H54 (cell line): ENCODE data around the gene NOSTRIN.
A peak's percentile ranks its signal among the peaks of the same experiment; 100 is the strongest.

Experiments
- DNase-seq: peaks from one replicate; pipeline ENCODE4 v3.0.0; 2011; ENCODE audit warnings: low spot score, mixed read lengths; ENCODE audit not compliant: insufficient read length
- FAIRE-seq: peaks from 3 replicates; lab custom pipeline; 2011; peaks lifted over from hg19 to GRCh38; lab: Jason Lieb, UNC
- POLR2A ChIP-seq: IDR thresholded peaks from 2 replicates; pipeline ENCODE4 v1.6.1; 2011; ENCODE audit warnings: low read depth, mild to moderate bottlenecking, low read length

Gene NOSTRIN

DNA sequence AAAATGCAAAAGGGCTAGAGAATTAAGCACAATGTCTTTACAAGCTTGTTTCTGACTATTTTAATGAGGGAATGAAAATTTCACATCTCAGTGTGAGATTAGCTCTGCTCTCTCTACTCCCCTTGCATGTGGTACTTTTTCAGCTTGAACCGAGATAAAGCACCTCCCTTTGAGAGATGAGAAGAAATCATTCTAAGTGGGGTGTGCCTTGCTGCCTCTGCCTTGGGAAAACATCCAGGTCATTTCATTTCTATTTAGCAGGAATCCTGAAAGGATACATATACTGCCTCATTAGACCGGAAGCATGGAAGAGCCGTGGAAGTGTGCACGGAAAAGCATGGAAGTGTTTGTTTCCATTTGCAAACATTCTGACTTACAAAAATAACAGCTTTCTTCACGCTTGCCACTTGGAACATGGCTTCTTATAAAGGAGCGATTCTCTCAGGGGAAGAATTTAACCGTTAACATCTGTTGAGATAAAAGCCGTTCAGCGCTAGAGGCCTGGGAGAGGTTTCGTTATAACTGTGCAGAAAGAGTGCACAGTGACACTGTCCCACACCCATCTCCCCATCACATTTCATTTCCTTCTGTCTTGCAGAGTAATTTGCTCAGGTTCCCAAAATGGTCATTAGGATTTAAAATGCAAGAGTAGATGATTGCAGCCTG is 16.7 kb downstream of the NOSTRIN start:
- no peak for DNase-seq
- no peak for TF ChIP-seq POLR2A
- no peak for FAIRE-seq

DNA sequence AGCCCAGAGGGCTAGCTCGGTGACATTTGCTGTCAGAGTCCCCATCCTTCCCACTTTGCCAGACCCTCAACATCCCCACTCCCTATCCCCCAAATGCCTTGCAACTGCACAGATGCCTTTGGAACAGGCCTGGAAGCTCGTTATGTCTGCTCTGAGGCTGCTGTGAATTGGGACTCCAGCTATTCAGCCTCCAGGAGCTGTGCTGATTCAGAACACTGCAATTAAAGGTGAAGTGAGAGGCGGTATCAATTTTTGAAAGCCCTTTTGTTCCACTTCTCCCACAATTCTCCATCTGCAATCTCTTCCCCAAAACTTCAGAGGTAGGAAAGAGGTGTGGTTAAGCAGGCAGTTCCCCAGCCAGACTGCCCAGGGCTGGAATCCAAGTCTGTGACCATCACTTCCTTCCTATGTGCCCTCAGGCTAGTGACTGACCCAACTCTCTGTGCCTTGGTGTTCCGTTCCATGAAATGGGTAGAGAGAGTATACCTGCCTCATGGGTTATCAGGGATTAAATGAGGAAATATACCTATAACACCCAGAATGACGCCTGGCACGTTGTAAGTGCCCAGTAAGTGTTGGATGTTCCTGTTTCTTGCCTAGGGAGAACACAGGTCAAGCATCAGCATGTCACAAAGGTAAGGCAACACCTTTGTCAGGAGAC is 17.5 kb downstream of the NOSTRIN start:
- FAIRE-seq (no peak), DNase-seq (no peak)
- TF ChIP-seq POLR2A = no peak

DNA sequence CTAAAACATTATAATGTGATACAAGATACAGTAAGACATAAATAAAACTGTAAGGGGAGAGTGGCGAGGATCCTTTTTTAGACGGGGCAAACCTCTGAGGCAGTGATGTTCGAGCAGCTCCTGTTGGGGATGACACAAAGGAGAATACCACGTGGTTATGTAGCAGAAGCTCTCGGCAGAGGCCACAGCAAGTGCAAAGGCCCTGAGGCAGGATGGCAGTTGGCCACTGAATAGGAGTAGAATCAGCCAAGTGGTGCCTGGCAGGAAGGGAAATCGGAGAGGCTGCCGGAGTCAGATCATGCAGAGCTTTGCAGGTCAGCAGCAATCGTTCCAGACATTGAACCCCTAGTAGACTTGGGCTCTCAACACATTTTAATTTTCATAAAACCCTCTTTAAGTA is 19.1 kb downstream of the NOSTRIN start:
- DNase-seq (no peak), FAIRE-seq (no peak)
- no peak for TF ChIP-seq POLR2A

DNA sequence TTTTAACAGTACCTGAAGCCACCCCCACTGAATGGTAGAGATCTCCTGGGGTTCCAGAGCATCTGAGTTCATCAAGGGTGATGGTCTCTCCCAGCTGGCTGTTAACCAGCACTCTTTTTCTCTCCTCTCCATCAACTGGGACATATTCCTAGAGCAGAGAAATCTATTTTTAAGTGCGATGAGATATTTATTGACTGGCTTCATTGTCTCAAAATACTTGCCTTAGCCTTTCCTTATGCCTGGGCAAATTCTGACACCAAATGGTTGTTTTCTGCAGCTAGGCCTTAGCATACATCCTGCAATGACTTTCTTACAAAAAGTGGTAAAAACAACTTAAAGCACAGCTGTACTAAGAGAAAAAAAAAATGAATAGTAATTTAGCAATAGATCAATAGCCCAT is 19.6 kb downstream of the NOSTRIN start:
- TF ChIP-seq POLR2A = no peak
- FAIRE-seq (no peak), DNase-seq (no peak)

DNA sequence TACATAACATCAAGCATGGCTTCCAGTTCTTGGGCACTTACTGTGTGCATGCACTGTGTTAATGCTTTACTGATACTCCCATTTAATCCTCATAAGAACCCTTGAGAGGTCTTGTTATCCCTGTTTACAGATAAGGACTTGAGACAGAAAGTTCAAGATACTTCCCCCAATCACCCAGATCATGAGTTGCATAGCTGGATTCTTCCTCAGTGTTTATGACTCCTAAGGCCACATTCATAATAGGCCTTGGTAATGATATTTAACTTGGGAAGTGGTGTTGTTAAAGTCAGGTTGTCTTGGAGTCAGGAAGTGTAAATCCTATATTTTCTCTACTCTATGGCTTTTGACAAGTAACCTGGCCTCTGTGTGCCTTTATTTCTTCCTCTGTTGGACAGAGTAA is 22.7 kb downstream of the NOSTRIN start:
- no peak for TF ChIP-seq POLR2A
- FAIRE-seq (no peak), DNase-seq (no peak)

DNA sequence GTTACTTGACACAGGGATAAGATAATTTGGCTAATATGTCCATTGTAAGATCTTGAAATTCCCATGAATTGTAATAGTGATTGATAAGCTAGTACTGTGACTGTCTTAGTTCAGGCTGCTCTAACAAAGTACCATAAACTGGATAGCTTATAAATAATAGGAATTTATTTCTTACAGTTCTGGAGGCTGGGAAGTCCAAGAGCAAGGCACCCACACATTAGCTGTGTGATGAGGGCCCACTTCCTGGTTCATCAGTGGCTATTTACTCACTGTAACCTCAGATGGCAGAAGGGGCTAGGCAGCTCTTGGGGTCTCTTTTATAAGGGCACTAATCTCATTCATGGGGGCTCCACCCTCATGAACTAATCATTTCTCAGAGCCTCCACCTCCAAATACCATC is 28.5 kb downstream of the NOSTRIN start:
- no peak for TF ChIP-seq POLR2A
- FAIRE-seq (no peak), DNase-seq (no peak)

DNA sequence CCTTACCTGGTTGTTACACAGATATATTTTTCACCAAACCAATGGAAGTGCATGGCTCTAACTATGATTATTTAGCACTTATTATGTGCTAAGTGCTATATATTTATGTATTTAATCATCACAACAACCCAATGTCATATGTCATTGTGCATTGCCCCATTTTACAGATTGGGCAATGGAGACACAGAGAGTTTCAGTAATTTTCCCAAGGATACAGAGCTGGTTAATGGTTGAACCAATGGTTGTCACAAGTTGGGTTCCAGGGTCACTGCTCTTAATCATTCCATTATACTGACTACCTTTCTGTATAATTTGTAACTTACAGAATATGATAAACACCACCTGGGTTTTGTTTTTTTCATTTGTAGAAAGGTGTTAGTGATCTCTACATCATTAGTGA is 29.2 kb downstream of the NOSTRIN start:
- DNase-seq = no peak
- FAIRE-seq = no peak
- TF ChIP-seq POLR2A = no peak

DNA sequence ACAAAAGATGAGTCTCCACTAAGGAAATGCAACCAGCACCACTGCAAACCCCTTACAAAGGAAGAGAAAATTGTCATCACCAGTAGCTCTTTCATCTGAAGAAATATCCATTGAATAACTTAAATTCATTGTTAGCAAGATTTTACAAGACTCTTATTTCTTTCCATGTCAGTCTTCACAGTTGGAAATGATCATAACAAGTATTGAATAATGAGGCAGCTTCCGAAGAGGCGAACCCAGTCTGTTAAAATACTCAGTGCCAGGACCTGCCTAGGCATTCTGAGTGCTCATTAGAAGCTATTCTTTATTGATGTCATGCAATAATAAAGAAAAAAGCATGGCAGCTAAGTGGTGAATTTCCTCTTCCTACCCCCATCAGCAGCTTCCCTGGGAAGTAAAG is 33.5 kb downstream of the NOSTRIN start:
- FAIRE-seq = no peak
- TF ChIP-seq POLR2A = no peak
- DNase-seq = no peak

DNA sequence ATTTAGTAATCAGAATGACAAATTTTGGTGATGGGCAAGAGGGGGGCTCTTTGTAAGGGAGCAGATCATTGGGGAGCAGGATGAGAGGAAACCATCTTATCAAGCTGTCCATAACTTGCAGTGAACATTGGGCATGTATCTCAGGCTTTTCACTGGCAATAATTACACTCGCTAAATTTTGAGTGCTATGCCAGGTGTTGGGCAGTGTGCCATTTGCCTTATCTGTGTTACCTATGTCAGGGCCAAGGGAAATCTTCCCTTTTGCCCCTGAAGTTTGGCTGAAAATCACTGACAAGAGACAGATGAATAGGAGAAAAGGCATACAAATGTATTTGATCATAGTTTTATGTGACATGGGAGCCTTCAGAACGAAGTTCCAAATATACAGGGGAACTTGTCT is 39.0 kb downstream of the NOSTRIN start:
- FAIRE-seq (no peak), DNase-seq (no peak)
- no peak for TF ChIP-seq POLR2A

DNA sequence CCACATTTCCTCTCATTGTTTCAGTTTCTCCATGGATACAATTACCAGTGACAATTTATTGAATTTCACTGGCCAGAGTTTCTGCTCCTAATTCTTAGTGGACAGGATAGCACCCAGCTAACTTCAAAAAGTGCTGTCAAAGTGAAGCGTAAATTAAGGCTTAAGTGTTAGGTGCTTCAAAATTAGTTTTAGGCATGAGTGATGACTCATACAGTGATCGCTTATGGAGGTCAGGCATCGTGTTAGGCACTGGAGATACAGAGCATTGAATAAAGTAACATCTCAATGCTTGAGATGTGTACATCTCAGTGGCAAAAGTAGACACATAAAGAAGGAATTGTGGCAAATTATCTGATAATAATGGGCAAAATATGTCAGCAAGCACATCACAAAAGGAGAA is 40.8 kb downstream of the NOSTRIN start:
- no peak for FAIRE-seq
- no peak for TF ChIP-seq POLR2A

DNA sequence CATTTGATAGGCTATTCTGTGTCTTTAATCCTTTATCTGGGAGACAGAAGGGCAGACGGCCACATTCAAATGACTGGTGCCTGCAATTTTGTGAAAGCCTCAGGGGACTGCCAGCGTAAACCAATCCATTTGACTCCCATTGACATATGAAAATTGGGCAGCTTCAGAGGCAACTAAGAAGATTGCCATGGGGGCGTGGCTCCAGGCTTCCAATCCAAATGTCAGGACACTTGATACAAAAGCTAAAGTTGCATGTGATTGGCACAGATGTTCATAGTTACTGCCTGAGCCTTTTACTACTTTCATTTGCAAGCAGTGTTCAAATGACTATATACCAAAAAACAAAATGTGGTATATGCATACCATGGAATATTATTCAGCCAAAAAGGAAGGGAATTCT is 45.8 kb downstream of the NOSTRIN start:
- no peak for FAIRE-seq
- TF ChIP-seq POLR2A = no peak
- no peak for DNase-seq

More for the DNA sequence above, 40.8 kb downstream of the NOSTRIN start:
- no peak for DNase-seq

DNA sequence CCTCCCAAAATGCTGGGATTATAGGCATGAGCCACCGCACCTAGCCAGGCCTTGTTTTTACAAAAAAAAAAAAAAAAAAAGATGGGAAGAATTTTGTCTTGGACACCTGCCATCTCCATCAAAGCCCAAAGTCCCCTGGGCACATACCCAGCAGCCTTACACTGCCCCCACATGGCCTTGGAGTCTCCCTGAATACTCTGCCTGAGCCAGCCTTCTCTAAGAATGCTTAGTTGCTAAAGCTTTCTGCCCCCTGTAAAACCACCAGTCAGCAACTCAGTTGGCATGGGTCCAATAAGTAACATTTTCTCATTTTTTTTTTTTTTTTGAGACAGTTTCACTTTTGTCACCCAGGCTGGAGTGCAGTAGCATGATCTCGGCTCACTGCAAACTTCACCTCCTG is 47.2 kb downstream of the NOSTRIN start:
- no peak for TF ChIP-seq POLR2A
- FAIRE-seq = no peak
- DNase-seq = peak; percentile 6

DNA sequence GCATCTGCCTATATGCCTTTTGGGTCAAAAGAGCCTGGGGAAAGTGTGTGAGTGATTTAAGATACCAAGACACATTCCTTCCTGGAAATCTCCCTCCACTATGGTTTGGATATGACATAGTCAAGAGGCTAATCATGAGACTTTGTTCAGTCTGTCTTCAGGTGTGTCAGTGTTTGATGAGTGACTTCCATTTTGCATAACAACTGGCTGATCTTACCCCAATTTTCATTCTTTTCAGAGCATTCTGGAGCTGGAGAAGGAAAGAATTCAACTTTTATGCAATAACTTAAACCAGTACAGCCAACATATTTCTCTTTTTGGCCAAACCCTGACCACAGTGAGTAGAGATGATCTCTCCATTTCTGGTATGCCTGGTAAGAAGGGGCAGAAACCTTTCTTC is 48.4 kb downstream of the NOSTRIN start:
- TF ChIP-seq POLR2A = no peak
- FAIRE-seq (no peak), DNase-seq (no peak)

DNA sequence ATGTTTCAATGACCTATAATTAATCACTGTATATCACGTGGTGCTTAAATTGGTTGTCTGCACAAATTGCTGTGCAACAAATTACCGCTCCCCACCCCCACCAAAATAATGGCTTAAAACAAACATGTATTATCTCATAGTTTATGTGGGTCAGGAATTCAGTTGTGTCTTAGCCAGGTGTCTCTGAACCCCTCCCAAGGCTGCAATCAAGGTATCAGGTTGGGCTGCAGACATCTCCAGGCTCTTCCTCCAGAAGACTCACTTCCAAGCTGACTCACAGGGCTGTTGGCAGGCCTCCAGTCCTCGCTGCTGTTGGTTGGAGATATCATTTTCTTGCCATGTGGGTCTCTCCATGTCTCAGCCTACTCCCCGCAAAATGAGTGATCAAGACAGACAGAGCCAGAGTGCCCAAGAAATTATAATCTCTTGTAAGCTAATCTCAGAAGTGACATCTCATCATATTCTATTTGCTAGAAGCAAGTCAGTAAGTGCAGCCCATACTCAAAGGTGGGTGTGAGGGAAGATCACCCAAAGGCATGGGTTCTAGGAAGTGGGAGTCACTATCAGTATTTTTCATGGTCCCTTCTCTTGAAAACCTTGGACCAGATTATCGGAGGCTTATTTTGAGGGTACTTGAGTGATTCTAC is 49.4 kb downstream of the NOSTRIN start:
- peak; percentile 99 for FAIRE-seq
- DNase-seq = peak; percentile 30

DNA sequence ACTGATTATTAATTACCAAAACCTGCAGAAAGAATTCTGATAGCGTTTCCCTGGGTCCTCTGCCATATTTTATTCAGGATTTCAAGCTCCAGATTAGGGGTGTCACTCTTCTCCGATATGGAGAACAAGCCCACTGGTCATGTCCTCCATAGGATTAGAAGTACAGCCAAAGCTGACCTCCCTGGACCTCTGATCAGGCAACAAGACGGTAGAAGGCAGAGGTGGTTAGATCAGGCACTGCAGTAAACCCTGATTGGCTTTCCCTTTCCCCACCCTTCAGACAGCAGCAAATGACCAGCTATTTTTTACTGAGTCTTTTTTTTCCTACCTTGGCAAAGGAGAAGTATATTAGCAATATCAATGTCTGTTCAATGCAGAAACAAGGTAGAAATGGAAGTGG is 50.0 kb downstream of the NOSTRIN start:
- TF ChIP-seq POLR2A = no peak
- no peak for DNase-seq
- FAIRE-seq = no peak

More for the DNA sequence above, 49.4 kb downstream of the NOSTRIN start:
- no peak for TF ChIP-seq POLR2A

DNA sequence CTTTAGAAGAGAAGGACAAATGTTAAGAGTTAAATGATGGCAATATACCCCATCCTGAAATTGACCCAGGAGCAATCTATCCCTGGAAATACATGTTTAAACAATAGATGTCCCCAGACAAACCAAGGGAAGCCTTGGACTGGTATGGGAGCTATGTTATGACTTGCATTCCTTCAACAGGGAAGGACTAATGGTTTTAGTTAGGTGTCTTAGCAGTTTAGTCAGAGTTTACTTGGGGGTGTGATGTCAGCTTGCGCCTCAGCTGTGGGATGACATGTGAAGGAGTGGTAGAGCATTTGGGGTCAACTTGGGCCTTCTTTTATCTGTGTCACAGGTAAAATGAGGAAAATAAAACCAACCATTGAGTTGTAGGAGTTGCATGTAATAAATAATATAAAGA is 51.0 kb downstream of the NOSTRIN start:
- DNase-seq (no peak), FAIRE-seq (no peak)
- no peak for TF ChIP-seq POLR2A
